ENCODE measurements around the gene STEAP1B.

DNA sequence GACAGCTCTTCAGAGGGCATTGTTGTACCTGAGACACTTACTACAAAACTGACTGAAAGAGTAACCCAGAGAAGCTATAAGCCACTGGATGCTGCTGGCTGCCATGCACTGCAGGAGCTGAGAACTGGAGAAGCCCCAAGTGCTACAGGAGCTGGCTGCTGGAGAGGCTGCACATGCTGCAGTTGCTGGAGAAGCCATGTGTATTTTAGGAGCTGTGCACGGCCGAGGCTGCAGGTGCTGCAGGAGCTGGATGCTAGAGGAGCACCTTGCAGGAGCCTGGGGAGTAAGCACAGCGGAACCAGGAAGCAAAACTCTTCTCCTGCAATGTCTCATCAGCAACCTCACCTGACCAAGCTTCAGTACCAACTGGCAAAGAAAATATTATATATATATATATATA lies 45.5 kb downstream of the STEAP1B start:
- TF ChIP-seq, protein P1, sequence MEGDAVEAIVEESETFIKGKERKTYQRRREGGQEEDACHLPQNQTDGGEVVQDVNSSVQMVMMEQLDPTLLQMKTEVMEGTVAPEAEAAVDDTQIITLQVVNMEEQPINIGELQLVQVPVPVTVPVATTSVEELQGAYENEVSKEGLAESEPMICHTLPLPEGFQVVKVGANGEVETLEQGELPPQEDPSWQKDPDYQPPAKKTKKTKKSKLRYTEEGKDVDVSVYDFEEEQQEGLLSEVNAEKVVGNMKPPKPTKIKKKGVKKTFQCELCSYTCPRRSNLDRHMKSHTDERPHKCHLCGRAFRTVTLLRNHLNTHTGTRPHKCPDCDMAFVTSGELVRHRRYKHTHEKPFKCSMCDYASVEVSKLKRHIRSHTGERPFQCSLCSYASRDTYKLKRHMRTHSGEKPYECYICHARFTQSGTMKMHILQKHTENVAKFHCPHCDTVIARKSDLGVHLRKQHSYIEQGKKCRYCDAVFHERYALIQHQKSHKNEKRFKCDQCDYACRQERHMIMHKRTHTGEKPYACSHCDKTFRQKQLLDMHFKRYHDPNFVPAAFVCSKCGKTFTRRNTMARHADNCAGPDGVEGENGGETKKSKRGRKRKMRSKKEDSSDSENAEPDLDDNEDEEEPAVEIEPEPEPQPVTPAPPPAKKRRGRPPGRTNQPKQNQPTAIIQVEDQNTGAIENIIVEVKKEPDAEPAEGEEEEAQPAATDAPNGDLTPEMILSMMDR (IDR thresholded peaks at IDR 0.05; ENCODE audit: low read depth, low read length, missing input control) = no peak
- TF ChIP-seq, protein P2, sequence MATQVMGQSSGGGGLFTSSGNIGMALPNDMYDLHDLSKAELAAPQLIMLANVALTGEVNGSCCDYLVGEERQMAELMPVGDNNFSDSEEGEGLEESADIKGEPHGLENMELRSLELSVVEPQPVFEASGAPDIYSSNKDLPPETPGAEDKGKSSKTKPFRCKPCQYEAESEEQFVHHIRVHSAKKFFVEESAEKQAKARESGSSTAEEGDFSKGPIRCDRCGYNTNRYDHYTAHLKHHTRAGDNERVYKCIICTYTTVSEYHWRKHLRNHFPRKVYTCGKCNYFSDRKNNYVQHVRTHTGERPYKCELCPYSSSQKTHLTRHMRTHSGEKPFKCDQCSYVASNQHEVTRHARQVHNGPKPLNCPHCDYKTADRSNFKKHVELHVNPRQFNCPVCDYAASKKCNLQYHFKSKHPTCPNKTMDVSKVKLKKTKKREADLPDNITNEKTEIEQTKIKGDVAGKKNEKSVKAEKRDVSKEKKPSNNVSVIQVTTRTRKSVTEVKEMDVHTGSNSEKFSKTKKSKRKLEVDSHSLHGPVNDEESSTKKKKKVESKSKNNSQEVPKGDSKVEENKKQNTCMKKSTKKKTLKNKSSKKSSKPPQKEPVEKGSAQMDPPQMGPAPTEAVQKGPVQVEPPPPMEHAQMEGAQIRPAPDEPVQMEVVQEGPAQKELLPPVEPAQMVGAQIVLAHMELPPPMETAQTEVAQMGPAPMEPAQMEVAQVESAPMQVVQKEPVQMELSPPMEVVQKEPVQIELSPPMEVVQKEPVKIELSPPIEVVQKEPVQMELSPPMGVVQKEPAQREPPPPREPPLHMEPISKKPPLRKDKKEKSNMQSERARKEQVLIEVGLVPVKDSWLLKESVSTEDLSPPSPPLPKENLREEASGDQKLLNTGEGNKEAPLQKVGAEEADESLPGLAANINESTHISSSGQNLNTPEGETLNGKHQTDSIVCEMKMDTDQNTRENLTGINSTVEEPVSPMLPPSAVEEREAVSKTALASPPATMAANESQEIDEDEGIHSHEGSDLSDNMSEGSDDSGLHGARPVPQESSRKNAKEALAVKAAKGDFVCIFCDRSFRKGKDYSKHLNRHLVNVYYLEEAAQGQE (IDR thresholded peaks at IDR 0.05) = no peak

Measured in liver (tissue), 2 donors.